Measurements from ENCODE around the gene TSPO. TPM values are rescaled to one million over a fixed set of nuclear protein-coding genes. Genes with fewer than 3 reads are reported as not detected.

TSPO gene
- total and polyA plus RNA-seq, 2 experiments from 2014 or later: 34.6 to 44.7 TPM

- TF ChIP-seq STAT1 (IDR thresholded peaks at IDR 0.05; ENCODE audit: unreplicated experiment) (no peak), ETS1 (IDR thresholded peaks at IDR 0.05) (no peak)
Observed at GRCh38 chr22:43116932-43117331, 34.4 kb upstream of the TSPO start (continued).

- no peak overlapping the region for H2AFZ ChIP-seq
- DNase-seq (ENCODE audit: low spot score): no peak
- 0 out of 2 replicates have a peak, but pooled peaks cover 2% of the 10 kb centered on the region for H3K27me3 ChIP-seq (ENCODE audit: insufficient read depth)
- TF ChIP-seq ZNF331 (CRISPR knock-in tag; IDR thresholded peaks at IDR 0.05; ENCODE audit: low read depth) (no peak), ZNF462 (CRISPR knock-in tag; IDR thresholded peaks at IDR 0.05) (no peak), NANOG (IDR thresholded peaks at IDR 0.05; ENCODE audit: borderline replicate concordance) (no peak), EZH2phosphoT487 (IDR thresholded peaks at IDR 0.05; ENCODE audit: unreplicated experiment) (no peak), ZNF114 (CRISPR knock-in tag; IDR thresholded peaks at IDR 0.05) (no peak), STAT1 (IDR thresholded peaks at IDR 0.05; ENCODE audit: unreplicated experiment) (no peak), CTCF (conservative IDR thresholded peaks at IDR 0.05; ENCODE audit: low read depth in 2 of 2) (no peak), CREB1 (CRISPR knock-in tag; IDR thresholded peaks at IDR 0.05; ENCODE audit: low read depth) (no peak), JUNB (IDR thresholded peaks at IDR 0.05; ENCODE audit: unreplicated experiment) (no peak), EZH2 (IDR thresholded peaks at IDR 0.05; ENCODE audit: low read depth, unreplicated experiment) (no peak), REST (IDR thresholded peaks at IDR 0.05; ENCODE audit: unreplicated experiment) (no peak)
Observed at GRCh38 chr22:43118024-43118849, 33.1 kb upstream of the TSPO start.

More at GRCh38 chr22:43118024-43118849, 33.1 kb upstream of the TSPO start:
- no peaks in the 10 kb centered on the region for H3K4me1 ChIP-seq (ENCODE audit: insufficient read depth)
- no peak overlapping the region for H3K4me3 ChIP-seq
- H4K20me1 ChIP-seq (replicated peaks; ENCODE audit: insufficient read depth): no peaks in the 10 kb centered on the region
- no peaks in the 10 kb centered on the region for H3F3A ChIP-seq (replicated peaks; ENCODE audit: low read depth)
- Mint-ChIP-seq H3K4me1 (peaks cover 7% of the 10 kb centered on the region; the same call in 2 of the 3 replicates), H3K4me3 (no peak overlapping the region), H3K27ac (no peak overlapping the region), H3K27me3 (ENCODE audit: insufficient read depth, low read depth, poor library complexity) (peaks cover 10% of the 10 kb centered on the region), H3K9me3 (no peaks in the 10 kb centered on the region; the same call in 2 of the 3 replicates), H3K36me3 (ENCODE audit: low read depth) (no peaks in the 10 kb centered on the region)
- no peaks in the 10 kb centered on the region for H3K36me3 ChIP-seq (ENCODE audit: insufficient read depth)
- H3K9me2 ChIP-seq (ENCODE audit: insufficient read depth): no peaks in the 10 kb centered on the region
- no peak overlapping the region for H3K4me2 ChIP-seq
- no peak overlapping the region for H3K27ac ChIP-seq (ENCODE audit: low read depth)
- ATAC-seq: peak; percentile 74
- H3K79me2 ChIP-seq (replicated peaks; ENCODE audit: insufficient read depth): no peaks in the 10 kb centered on the region
